HCT116 (cell line): Measurements from ENCODE around the gene GRB10.

ENCODE experiments used
- EGR1 ChIP-seq: IDR thresholded peaks from 2 replicates; pipeline ENCODE4 v1.6.1; 2012; ENCODE audit warnings: low read depth
- EZH2phosphoT487 ChIP-seq: fragments of 200-600 bp; IDR thresholded peaks from 2 replicates; pipeline ENCODE4 v1.6.1; 2018; ENCODE audit warnings: antibody characterized with exemption, borderline replicate concordance
- POLR2AphosphoS5 ChIP-seq: IDR thresholded peaks from 2 replicates; pipeline ENCODE4 v1.6.1; 2011; ENCODE audit warnings: mild to moderate bottlenecking, low read depth, low read length, moderate library complexity
- RAD21 ChIP-seq: IDR thresholded peaks from 2 replicates; pipeline ENCODE4 v1.6.1; 2012; ENCODE audit warnings: low read depth, mild to moderate bottlenecking
- TF ChIP-seq, protein P1 (sequence below), 3 experiments: fragments of 200-600 bp in 1 of 3; sonication (generic) in 1 of 3; IDR thresholded peaks in 2 of 3; conservative IDR thresholded peaks in 1 of 3; 2 replicates each; pipeline ENCODE4 v1.5.1; 2012 to 2017; ENCODE audit warnings: low read depth in 2 of 3, low read length in 2 of 3, antibody characterized with exemption in 1 of 3, borderline replicate concordance in 1 of 3, control low read depth in 1 of 3, mild to moderate bottlenecking in 1 of 3, mixed read lengths in 1 of 3, mixed run types in 1 of 3, moderate library complexity in 1 of 3; ENCODE audit not compliant: insufficient read depth in 1 of 3
- TF ChIP-seq, protein P2 (sequence below): IDR thresholded peaks from 2 replicates; pipeline ENCODE4 v1.6.1; 2011; ENCODE audit warnings: mild to moderate bottlenecking, low read length, moderate library complexity; ENCODE audit not compliant: insufficient replicate concordance; ENCODE audit errors: extremely low read depth

DNA sequence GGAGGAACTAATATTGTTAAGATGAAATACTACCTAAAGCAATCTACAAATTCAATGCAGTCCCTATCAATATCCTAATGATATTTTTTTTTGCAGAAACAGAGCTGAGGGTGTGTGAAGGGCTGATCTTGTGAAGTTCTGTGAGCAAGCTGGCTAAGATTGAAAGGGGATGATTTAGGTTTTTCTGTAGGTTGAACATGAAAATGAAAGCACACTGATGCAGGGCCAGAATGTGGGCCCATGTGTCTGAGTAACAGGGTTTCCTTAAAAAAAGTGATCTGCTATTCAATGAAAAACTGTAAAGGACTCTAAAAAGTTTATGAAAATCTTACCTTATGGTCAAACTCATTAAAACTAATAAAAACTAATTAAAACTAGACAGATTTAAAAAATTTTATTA lies 47.4 kb downstream of the GRB10 start:
- TF ChIP-seq, protein P1, sequence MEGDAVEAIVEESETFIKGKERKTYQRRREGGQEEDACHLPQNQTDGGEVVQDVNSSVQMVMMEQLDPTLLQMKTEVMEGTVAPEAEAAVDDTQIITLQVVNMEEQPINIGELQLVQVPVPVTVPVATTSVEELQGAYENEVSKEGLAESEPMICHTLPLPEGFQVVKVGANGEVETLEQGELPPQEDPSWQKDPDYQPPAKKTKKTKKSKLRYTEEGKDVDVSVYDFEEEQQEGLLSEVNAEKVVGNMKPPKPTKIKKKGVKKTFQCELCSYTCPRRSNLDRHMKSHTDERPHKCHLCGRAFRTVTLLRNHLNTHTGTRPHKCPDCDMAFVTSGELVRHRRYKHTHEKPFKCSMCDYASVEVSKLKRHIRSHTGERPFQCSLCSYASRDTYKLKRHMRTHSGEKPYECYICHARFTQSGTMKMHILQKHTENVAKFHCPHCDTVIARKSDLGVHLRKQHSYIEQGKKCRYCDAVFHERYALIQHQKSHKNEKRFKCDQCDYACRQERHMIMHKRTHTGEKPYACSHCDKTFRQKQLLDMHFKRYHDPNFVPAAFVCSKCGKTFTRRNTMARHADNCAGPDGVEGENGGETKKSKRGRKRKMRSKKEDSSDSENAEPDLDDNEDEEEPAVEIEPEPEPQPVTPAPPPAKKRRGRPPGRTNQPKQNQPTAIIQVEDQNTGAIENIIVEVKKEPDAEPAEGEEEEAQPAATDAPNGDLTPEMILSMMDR (IDR thresholded peaks at IDR 0.05 in 2 of 3, conservative IDR thresholded peaks at IDR 0.05 in 1 of 3; ENCODE audit: borderline replicate concordance in 1 of 3, insufficient read depth in 1 of 3, low read depth in 2 of 3, low read length in 2 of 3): no peak
- TF ChIP-seq EZH2phosphoT487 (no peak), POLR2AphosphoS5 (no peak), RAD21 (no peak), EGR1 (no peak)
- TF ChIP-seq, protein P2, sequence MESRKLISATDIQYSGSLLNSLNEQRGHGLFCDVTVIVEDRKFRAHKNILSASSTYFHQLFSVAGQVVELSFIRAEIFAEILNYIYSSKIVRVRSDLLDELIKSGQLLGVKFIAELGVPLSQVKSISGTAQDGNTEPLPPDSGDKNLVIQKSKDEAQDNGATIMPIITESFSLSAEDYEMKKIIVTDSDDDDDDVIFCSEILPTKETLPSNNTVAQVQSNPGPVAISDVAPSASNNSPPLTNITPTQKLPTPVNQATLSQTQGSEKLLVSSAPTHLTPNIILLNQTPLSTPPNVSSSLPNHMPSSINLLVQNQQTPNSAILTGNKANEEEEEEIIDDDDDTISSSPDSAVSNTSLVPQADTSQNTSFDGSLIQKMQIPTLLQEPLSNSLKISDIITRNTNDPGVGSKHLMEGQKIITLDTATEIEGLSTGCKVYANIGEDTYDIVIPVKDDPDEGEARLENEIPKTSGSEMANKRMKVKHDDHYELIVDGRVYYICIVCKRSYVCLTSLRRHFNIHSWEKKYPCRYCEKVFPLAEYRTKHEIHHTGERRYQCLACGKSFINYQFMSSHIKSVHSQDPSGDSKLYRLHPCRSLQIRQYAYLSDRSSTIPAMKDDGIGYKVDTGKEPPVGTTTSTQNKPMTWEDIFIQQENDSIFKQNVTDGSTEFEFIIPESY: no peak
